ENCODE data around the gene TMBIM6.
A peak's percentile ranks its signal among the peaks of the same experiment; 100 is the strongest.
"Not testable (repeated sequence)": the region's sequence is repeated elsewhere in the genome, so short reads cannot be mapped to it uniquely, and the experiment has no call there.

Gene TMBIM6

GRCh38 chr12:49777800-49778748 lies 36.7 kb downstream of the TMBIM6 start:
- in situ Hi-C loops (cut with HindIII; ENCODE audit: low pct_ligation_motif_present, low sequenced_read_pairs): no loop called here
- Histone ChIP-seq H3K4me3 (ENCODE audit: low read depth, low read length) (no peak overlapping the region), H3K27me3 (replicated peaks) (no peaks in the 10 kb centered on the region), H3K27ac (no peak overlapping the region), H3K36me3 (replicated peaks) (no peaks in the 10 kb centered on the region)
- DNase-seq: no peak
- TF ChIP-seq, protein P1, sequence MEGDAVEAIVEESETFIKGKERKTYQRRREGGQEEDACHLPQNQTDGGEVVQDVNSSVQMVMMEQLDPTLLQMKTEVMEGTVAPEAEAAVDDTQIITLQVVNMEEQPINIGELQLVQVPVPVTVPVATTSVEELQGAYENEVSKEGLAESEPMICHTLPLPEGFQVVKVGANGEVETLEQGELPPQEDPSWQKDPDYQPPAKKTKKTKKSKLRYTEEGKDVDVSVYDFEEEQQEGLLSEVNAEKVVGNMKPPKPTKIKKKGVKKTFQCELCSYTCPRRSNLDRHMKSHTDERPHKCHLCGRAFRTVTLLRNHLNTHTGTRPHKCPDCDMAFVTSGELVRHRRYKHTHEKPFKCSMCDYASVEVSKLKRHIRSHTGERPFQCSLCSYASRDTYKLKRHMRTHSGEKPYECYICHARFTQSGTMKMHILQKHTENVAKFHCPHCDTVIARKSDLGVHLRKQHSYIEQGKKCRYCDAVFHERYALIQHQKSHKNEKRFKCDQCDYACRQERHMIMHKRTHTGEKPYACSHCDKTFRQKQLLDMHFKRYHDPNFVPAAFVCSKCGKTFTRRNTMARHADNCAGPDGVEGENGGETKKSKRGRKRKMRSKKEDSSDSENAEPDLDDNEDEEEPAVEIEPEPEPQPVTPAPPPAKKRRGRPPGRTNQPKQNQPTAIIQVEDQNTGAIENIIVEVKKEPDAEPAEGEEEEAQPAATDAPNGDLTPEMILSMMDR (IDR thresholded peaks at IDR 0.05; ENCODE audit: low read depth, low read length, missing control alignments): peak; percentile 99

GRCh38 chr12:49779581-49779980 lies 38.2 kb downstream of the TMBIM6 start:
- Histone ChIP-seq H3K27me3 (replicated peaks) (no peaks in the 10 kb centered on the region), H3K36me3 (replicated peaks) (no peaks in the 10 kb centered on the region), H3K4me3 (ENCODE audit: low read depth, low read length) (no peak overlapping the region), H3K27ac (no peak overlapping the region)
- TF ChIP-seq, protein P1 (IDR thresholded peaks at IDR 0.05; ENCODE audit: low read depth, low read length, missing control alignments): no peak
- in situ Hi-C loops (cut with HindIII; ENCODE audit: low pct_ligation_motif_present, low sequenced_read_pairs): no loop called here
- no peak for DNase-seq

- H3K36me3 ChIP-seq (replicated peaks); in situ Hi-C loops (cut with HindIII; ENCODE audit: low pct_ligation_motif_present, low sequenced_read_pairs); DNase-seq; H3K4me3 ChIP-seq (ENCODE audit: low read depth, low read length); H3K27ac ChIP-seq; H3K27me3 ChIP-seq (replicated peaks): not testable (repeated sequence)
These were observed 39.6 kb downstream of the TMBIM6 start for GRCh38 chr12:49780914-49781313.

DNA sequence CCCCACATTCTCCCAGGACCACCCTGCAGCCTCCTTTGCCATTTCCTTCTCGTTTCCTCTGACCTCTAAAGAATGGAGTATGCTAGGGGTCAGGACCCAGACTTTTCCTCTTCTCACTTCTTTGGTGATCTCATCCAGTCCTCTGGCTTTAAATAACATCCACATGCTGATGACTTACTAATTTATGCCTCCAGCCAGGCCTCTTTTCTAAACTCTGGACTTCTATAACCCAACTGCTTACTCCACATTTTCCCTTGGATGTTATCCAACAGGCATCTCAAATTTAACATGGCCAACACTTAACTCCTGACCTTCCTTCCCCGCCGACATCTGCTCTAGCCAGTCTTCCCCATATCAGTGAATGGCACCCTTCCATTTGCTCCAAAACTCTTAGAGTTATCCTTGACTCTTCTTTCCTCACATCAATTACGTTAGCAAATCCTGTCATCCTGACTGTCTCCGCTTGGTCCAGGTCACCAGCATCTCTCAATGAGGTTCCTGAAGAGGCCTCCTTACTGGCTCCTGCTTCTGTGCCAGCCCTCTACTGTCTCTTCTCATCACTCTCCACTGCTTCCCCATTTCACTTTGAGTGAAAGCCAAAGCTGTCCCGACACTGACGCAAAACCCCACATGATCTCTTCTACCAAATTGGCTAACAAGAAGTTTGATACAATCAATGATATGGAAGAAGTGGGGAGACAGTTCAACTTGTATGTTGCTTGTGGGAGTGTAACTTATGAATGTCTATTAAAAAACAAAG lies 42.7 kb downstream of the TMBIM6 start:
- Histone ChIP-seq H3K27ac (no peak overlapping the region), H3K27me3 (replicated peaks) (no peaks in the 10 kb centered on the region), H3K4me3 (ENCODE audit: low read depth, low read length) (no peak overlapping the region), H3K36me3 (replicated peaks) (no peaks in the 10 kb centered on the region)
- TF ChIP-seq, protein P1 (IDR thresholded peaks at IDR 0.05; ENCODE audit: low read depth, low read length, missing control alignments): no peak
- DNase-seq: no peak
- in situ Hi-C loops (cut with HindIII; ENCODE audit: low pct_ligation_motif_present, low sequenced_read_pairs): no loop called here

DNA sequence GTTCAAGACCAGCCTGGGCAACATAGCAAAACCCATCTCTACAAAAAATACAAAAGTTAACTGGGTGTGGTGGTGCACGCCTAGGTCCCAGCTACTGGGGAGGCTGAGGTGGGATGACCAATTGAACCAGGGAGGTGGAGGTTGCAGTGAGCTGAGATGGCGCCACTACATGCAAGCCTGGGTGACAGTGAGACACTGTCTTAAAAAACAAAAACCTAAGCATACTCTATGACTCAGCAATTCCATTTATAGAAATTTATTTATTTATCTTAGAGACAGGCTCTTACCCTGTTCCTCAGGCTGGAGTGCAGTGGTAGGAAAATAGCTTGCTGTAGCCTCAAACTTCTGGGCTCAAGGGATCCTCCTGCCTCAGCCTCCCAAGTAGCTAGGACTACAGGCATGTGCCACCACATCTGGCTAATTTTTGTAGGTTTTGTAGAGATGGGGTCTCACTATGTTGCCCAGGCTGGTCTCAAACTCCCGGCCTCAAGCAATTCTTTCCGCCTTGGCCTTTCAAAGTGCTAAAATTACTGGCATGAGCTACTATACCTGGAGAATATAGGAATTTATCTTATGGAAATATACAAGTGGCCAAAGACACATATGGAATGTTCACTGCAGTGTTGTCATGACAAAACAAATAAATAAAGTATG lies 43.5 kb downstream of the TMBIM6 start:
- Histone ChIP-seq H3K27me3 (replicated peaks) (no peaks in the 10 kb centered on the region), H3K4me3 (ENCODE audit: low read depth, low read length) (no peak overlapping the region), H3K36me3 (replicated peaks) (peaks cover 5% of the 10 kb centered on the region), H3K27ac (no peak overlapping the region)
- no peak for DNase-seq
- in situ Hi-C loops (cut with HindIII; ENCODE audit: low pct_ligation_motif_present, low sequenced_read_pairs): no loop called here
- TF ChIP-seq, protein P1 (IDR thresholded peaks at IDR 0.05; ENCODE audit: low read depth, low read length, missing control alignments): no peak

- Histone ChIP-seq H3K27ac (no peak overlapping the region), H3K4me3 (ENCODE audit: low read depth, low read length) (no peak overlapping the region), H3K27me3 (replicated peaks) (no peaks in the 10 kb centered on the region), H3K36me3 (replicated peaks) (peaks cover 19% of the 10 kb centered on the region)
- no peak for DNase-seq
- in situ Hi-C loops (cut with HindIII; ENCODE audit: low pct_ligation_motif_present, low sequenced_read_pairs): no loop called here
- TF ChIP-seq, protein P1 (IDR thresholded peaks at IDR 0.05; ENCODE audit: low read depth, low read length, missing control alignments): no peak
These were observed 46.3 kb downstream of the TMBIM6 start for GRCh38 chr12:49787672-49788071.

All from brain microvascular endothelial cell (primary cell).